Testis (tissue), 3 donors: ENCODE data around the gene EGFR. TPM values are rescaled to one million over a fixed set of nuclear protein-coding genes. Genes with fewer than 3 reads are reported as not detected.

Experiments
- DNase-seq: peaks from one replicate; pipeline ENCODE4 v3.0.0-alpha.2; 2019
- H3K27ac ChIP-seq, 2 donors: fragments of 200-600 bp; sonication (generic); one replicate each; pipeline ENCODE4 v1.5.1; 2019
- H3K27me3 ChIP-seq: fragments of 200-600 bp; sonication (generic); one replicate; pipeline ENCODE4 v1.5.1; 2019
- H3K36me3 ChIP-seq: fragments of 200-600 bp; sonication (generic); one replicate; pipeline ENCODE4 v1.5.1; 2017; ENCODE audit warnings: low read depth; ENCODE audit errors: missing control alignments
- H3K4me1 ChIP-seq: fragments of 200-600 bp; sonication (generic); one replicate; pipeline ENCODE4 v1.5.1; 2019
- H3K4me3 ChIP-seq, 2 donors: fragments of 200-600 bp; sonication (generic); one replicate each; pipeline ENCODE4 v1.5.1; 2017 to 2019
- H3K9me3 ChIP-seq: fragments of 200-600 bp; sonication (generic); one replicate; pipeline ENCODE4 v1.5.1; 2017
- POLR2A ChIP-seq: fragments of 450-650 bp; IDR thresholded peaks from one replicate; pipeline ENCODE4 v1.6.1; 2017; ENCODE audit warnings: antibody characterized with exemption, mild to moderate bottlenecking, moderate library complexity
- WGBS, 2 donors: methylation state at CpG; one replicate each; pipeline ENCODE4 v1.1.5; 2018; 5-methylcytosine and 5-hydroxymethylcytosine counted together
- intact Hi-C: fragments of 100-400 bp; cut with DNase I; formaldehyde crosslinking; loops from one replicate; pipeline ENCODE4 v1.15.1; 2023; ENCODE audit warnings: low total_unique reads
- polyA plus RNA-seq: library from polyadenylated mRNA; stranded (reverse); fragments of 350-450 nt; fragmentation: Illumina TruSeq; extraction: RNeasy Lipid Tissue Mini Kit (QIAGEN cat#74804); gene quantifications from one replicate; pipeline ENCODE4 v1.2.3, GENCODE V29; 2014; ENCODE audit warnings: low read depth, low replicate concordance; ENCODE audit not compliant: insufficient read depth
- total RNA-seq, 2 donors: library from RNA; depleted of rRNA; stranded (reverse); fragments of >200 nt; gene quantifications; one replicate each; pipeline ENCODE4 v1.2.3, GENCODE V29; 2016
- TF ChIP-seq, protein P1 (sequence below), 3 experiments: fragments of 450-650 bp in 2 of 3; fragments of 200-600 bp in 1 of 3; sonication (generic) in 1 of 3; IDR thresholded peaks; one replicate each; pipeline ENCODE4 v1.5.1; 2016 to 2019; ENCODE audit warnings: antibody characterized with exemption in 3 of 3, mild to moderate bottlenecking in 2 of 3, moderate library complexity in 1 of 3

EGFR gene
- total and polyA plus RNA-seq, 3 donors from 2014 or later, result 11.0 to 45.0 (median 18.2) TPM

DNA sequence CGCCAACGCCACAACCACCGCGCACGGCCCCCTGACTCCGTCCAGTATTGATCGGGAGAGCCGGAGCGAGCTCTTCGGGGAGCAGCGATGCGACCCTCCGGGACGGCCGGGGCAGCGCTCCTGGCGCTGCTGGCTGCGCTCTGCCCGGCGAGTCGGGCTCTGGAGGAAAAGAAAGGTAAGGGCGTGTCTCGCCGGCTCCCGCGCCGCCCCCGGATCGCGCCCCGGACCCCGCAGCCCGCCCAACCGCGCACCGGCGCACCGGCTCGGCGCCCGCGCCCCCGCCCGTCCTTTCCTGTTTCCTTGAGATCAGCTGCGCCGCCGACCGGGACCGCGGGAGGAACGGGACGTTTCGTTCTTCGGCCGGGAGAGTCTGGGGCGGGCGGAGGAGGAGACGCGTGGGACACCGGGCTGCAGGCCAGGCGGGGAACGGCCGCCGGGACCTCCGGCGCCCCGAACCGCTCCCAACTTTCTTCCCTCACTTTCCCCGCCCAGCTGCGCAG, 424 bp downstream of the EGFR start:
- no peaks in the 10 kb centered on the region for H3K36me3 ChIP-seq
- H3K27me3 ChIP-seq, result no peaks in the 10 kb centered on the region
- H3K9me3 ChIP-seq, result no peaks in the 10 kb centered on the region
- peaks cover 11% of the 10 kb centered on the region for H3K4me1 ChIP-seq
- H3K27ac ChIP-seq, result peak overlapping the region; percentile 92 to 95
- peak overlapping the region; percentile 86 to 88 for H3K4me3 ChIP-seq
- intact Hi-C loops, result no loop called here
- TF ChIP-seq POLR2A, result no peak
- TF ChIP-seq, protein P1, sequence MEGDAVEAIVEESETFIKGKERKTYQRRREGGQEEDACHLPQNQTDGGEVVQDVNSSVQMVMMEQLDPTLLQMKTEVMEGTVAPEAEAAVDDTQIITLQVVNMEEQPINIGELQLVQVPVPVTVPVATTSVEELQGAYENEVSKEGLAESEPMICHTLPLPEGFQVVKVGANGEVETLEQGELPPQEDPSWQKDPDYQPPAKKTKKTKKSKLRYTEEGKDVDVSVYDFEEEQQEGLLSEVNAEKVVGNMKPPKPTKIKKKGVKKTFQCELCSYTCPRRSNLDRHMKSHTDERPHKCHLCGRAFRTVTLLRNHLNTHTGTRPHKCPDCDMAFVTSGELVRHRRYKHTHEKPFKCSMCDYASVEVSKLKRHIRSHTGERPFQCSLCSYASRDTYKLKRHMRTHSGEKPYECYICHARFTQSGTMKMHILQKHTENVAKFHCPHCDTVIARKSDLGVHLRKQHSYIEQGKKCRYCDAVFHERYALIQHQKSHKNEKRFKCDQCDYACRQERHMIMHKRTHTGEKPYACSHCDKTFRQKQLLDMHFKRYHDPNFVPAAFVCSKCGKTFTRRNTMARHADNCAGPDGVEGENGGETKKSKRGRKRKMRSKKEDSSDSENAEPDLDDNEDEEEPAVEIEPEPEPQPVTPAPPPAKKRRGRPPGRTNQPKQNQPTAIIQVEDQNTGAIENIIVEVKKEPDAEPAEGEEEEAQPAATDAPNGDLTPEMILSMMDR (IDR thresholded peaks at IDR 0.05), result no peak
- 0% methylated on average over 12 to 60 of the region's 70 CpGs for WGBS, 2 donors
- DNase-seq, result peak; percentile 64

DNA sequence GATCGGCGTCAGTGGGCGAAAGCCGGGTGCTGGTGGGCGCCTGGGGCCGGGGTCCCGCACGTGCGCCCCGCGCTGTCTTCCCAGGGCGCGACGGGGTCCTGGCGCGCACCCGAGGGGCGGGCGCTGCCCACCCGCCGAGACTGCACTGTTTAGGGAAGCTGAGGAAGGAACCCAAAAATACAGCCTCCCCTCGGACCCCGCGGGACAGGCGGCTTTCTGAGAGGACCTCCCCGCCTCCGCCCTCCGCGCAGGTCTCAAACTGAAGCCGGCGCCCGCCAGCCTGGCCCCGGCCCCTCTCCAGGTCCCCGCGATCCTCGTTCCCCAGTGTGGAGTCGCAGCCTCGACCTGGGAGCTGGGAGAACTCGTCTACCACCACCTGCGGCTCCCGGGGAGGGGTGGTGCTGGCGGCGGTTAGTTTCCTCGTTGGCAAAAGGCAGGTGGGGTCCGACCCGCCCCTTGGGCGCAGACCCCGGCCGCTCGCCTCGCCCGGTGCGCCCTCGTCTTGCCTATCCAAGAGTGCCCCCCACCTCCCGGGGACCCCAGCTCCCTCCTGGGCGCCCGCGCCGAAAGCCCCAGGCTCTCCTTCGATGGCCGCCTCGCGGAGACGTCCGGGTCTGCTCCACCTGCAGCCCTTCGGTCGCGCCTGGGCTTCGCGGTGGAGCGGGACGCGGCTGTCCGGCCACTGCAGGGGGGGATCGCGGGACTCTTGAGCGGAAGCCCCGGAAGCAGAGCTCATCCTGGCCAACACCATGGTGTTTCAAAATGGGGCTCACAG, 1.1 kb downstream of the EGFR start:
- Histone ChIP-seq H3K27me3 (no peaks in the 10 kb centered on the region), H3K27ac (peak overlapping the region; percentile 92 to 95), H3K4me1 (peaks cover 18% of the 10 kb centered on the region), H3K36me3 (no peaks in the 10 kb centered on the region), H3K4me3 (peak overlapping the region; percentile 86 to 88), H3K9me3 (no peaks in the 10 kb centered on the region)
- intact Hi-C loops, result no loop called here
- WGBS, 2 donors, result 2% methylated on average over 78 of the region's 78 CpGs; no CpG with 5 or more reads in 1 of the 2 donors
- TF ChIP-seq, protein P1 (IDR thresholded peaks at IDR 0.05), result no peak
- no peak for TF ChIP-seq POLR2A
- no peak for DNase-seq

DNA sequence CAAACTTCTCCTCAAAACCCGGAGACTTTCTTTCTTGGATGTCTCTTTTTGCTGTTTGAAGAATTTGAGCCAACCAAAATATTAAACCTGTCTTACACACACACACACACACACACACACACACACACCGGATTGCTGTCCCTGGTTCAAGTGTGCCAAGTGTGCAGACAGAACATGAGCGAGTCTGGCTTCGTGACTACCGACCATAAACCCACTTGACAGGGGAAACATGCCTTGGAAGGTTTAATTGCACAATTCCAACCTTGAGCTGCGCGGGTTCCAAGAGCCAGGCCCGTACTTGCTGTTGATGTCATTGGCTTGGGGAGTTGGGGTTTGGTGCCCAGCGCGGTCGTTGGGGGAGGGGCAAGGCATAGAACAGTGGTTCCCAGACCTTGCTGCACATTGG, 1.7 kb downstream of the EGFR start:
- no peak for DNase-seq
- Histone ChIP-seq H3K27me3 (no peaks in the 10 kb centered on the region), H3K36me3 (no peaks in the 10 kb centered on the region), H3K4me3 (peak overlapping the region; percentile 86 to 88), H3K9me3 (no peaks in the 10 kb centered on the region), H3K27ac (peak overlapping the region; percentile 92 to 95), H3K4me1 (peaks cover 20% of the 10 kb centered on the region)
- intact Hi-C loops, result no loop called here
- no peak for TF ChIP-seq POLR2A
- TF ChIP-seq, protein P1 (IDR thresholded peaks at IDR 0.05), result no peak
- 22 to 57% methylated on average over 9 to 11 of the region's 11 CpGs for WGBS, 2 donors

DNA sequence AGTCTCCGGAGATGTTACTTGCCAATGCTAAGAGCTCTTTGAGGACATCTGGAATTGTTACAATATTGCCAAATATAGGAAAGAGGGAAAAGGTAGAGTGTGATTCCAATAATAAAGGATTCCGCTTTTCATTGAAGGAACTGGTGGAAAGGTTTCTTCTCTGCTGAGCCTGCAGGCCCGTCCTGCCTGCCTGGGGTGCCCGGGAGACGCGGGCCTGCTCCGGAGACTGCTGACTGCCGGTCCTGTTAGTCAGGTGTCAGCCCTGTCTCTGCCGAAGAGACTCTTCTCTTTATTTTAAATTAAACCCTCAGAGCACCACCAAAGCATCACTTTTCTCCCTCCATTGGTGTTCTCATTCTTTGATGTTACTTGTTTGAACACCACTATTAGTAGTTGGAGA, 2.2 kb downstream of the EGFR start:
- Histone ChIP-seq H3K4me1 (peaks cover 20% of the 10 kb centered on the region), H3K27me3 (no peaks in the 10 kb centered on the region), H3K27ac (peak overlapping the region; percentile 92 to 95), H3K36me3 (no peaks in the 10 kb centered on the region), H3K4me3 (peak overlapping the region; percentile 86 to 88), H3K9me3 (no peaks in the 10 kb centered on the region)
- no peak for TF ChIP-seq POLR2A
- TF ChIP-seq, protein P1 (IDR thresholded peaks at IDR 0.05), result no peak
- no peak for DNase-seq
- intact Hi-C loops, result no loop called here
- WGBS, 2 donors, result 29 to 41% methylated on average over 9 of the region's 9 CpGs
